Neural progenitor cell (in vitro differentiated cells): ENCODE data around the gene GGTLC2. TPM values are rescaled to one million over a fixed set of nuclear protein-coding genes. Genes with fewer than 3 reads are reported as not detected.
"Not testable (repeated sequence)": the region's sequence is repeated elsewhere in the genome, so short reads cannot be mapped to it uniquely, and the experiment has no call there.

Experiments used
- DNase-seq: peaks from one replicate; pipeline ENCODE4 v3.0.0-alpha.2; 2016; ENCODE audit warnings: low spot score
- H2AFZ ChIP-seq: fragments of 200-600 bp; sonication (generic); replicated peaks from 2 replicates; pipeline ENCODE4 v1.6.1; 2016; ENCODE audit warnings: antibody characterized with exemption
- H3F3A ChIP-seq: fragments of 200-600 bp; sonication (generic); 2 replicates; pipeline ENCODE4 v1.6.1; 2016; ENCODE audit warnings: antibody characterized with exemption, low read depth
- H3K27ac ChIP-seq: fragments of 200-600 bp; sonication (generic); 2 replicates; pipeline ENCODE4 v1.5.1; 2016; ENCODE audit warnings: mild to moderate bottlenecking
- H3K27me3 ChIP-seq: fragments of 200-600 bp; sonication (generic); 2 replicates; pipeline ENCODE4 v1.6.1; 2016; ENCODE audit warnings: mild to moderate bottlenecking, moderate library complexity
- H3K36me3 ChIP-seq: fragments of 200-600 bp; sonication (generic); 2 replicates; pipeline ENCODE4 v1.5.1; 2016
- H3K4me1 ChIP-seq: fragments of 200-600 bp; sonication (generic); 2 replicates; pipeline ENCODE4 v1.6.1; 2016; ENCODE audit warnings: mixed run types
- H3K4me2 ChIP-seq: fragments of 200-600 bp; sonication (generic); 2 replicates; pipeline ENCODE4 v1.6.1; 2016
- H3K4me3 ChIP-seq: fragments of 200-600 bp; sonication (generic); 2 replicates; pipeline ENCODE4 v1.5.1; 2016
- H3K79me2 ChIP-seq: fragments of 200-600 bp; sonication (generic); 2 replicates; pipeline ENCODE4 v1.6.1; 2016; ENCODE audit warnings: low read depth
- H3K9ac ChIP-seq: fragments of 200-600 bp; sonication (generic); 2 replicates; pipeline ENCODE4 v1.6.1; 2016
- H3K9me3 ChIP-seq: fragments of 200-600 bp; sonication (generic); 2 replicates; pipeline ENCODE4 v1.5.1; 2016; ENCODE audit warnings: low read depth
- H4K20me1 ChIP-seq: fragments of 200-600 bp; sonication (generic); 2 replicates; pipeline ENCODE4 v1.6.1; 2016; ENCODE audit warnings: low read depth
- H3K27ac Mint-ChIP-seq: 3 replicates; pipeline ENCODE4 v1.8.0; 2021; ENCODE audit warnings: mixed read lengths
- H3K27me3 Mint-ChIP-seq: 2 replicates; pipeline ENCODE4 v1.8.0; 2022; ENCODE audit warnings: low read depth, mild to moderate bottlenecking, inconsistent platforms, moderate library complexity, mixed read lengths; ENCODE audit not compliant: insufficient read depth
- H3K36me3 Mint-ChIP-seq: 3 replicates; pipeline ENCODE4 v1.8.0; 2021; ENCODE audit warnings: mixed read lengths
- H3K4me1 Mint-ChIP-seq: 3 replicates; pipeline ENCODE4 v1.8.0; 2021; ENCODE audit warnings: mixed read lengths
- H3K4me3 Mint-ChIP-seq: 3 replicates; pipeline ENCODE4 v1.8.0; 2021; ENCODE audit warnings: mild to moderate bottlenecking, moderate library complexity, mixed read lengths
- H3K9me3 Mint-ChIP-seq: 3 replicates; pipeline ENCODE4 v1.8.0; 2020; ENCODE audit warnings: mixed read lengths
- EZH2 ChIP-seq: fragments of 200-600 bp; sonication (generic); IDR thresholded peaks from 2 replicates; pipeline ENCODE4 v1.6.1; 2017; ENCODE audit warnings: antibody characterized with exemption, mild to moderate bottlenecking, moderate library complexity
- EZH2phosphoT487 ChIP-seq: fragments of 200-600 bp; sonication (generic); IDR thresholded peaks from 2 replicates; pipeline ENCODE4 v1.6.1; 2017; ENCODE audit warnings: antibody characterized with exemption
- total RNA-seq: library from RNA; depleted of rRNA; stranded (reverse); fragments of >200 nt; gene quantifications from 2 replicates; pipeline ENCODE4 v1.2.3, GENCODE V29; 2015; ENCODE audit warnings: low replicate concordance
- TF ChIP-seq, protein P1 (sequence below): fragments of 200-600 bp; sonication (generic); IDR thresholded peaks from 2 replicates; pipeline ENCODE4 v1.5.1; 2017; ENCODE audit warnings: antibody characterized with exemption, mild to moderate bottlenecking

Gene GGTLC2
- total RNA-seq, 1 donor from 2014 or later, result not detected

DNA sequence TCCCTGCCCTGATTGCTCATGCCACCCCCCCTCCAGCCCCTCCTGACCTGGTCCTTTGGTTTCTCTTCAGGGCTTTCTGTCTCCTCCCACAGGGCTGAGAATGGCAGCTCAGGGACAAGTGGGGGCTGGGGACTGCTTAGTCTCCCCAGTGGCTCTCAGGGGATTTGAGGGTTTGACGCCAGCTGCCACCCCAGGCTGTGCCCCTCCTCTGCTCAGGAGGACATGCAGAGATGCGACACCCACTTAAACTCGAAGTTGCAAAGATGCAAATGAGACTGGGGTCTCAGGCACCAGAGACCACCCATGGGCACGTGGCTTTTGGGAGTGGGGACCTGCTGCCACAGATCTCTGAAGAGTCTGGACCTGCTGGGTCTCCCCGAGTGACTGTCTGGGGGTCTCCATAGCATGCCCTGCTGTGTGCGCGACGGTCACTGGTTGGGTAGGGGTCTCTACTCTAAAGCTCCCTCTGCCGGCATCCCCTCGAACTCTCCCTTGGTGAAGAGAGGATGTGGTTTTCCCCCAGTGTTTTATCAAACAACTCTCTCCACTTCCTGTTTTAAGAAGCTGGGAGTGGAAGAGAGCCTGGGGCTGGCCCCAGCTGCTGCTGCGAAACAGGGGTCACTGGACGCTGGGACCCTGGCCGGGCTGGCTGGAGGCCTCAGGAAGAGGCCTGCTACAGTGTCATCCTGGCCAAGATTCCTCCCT is 9.4 kb downstream of the GGTLC2 start:
- not testable (repeated sequence) for H3K36me3 Mint-ChIP-seq, H3K79me2 ChIP-seq, H3K27ac ChIP-seq, H3K4me1 ChIP-seq, DNase-seq, H3K9ac ChIP-seq, H3F3A ChIP-seq, H3K36me3 ChIP-seq, H2AFZ ChIP-seq, H3K4me3 Mint-ChIP-seq, H3K9me3 Mint-ChIP-seq, H3K27me3 Mint-ChIP-seq, H3K9me3 ChIP-seq, H3K27ac Mint-ChIP-seq, H3K4me3 ChIP-seq, H3K4me2 ChIP-seq, H4K20me1 ChIP-seq
- TF ChIP-seq, protein P1, sequence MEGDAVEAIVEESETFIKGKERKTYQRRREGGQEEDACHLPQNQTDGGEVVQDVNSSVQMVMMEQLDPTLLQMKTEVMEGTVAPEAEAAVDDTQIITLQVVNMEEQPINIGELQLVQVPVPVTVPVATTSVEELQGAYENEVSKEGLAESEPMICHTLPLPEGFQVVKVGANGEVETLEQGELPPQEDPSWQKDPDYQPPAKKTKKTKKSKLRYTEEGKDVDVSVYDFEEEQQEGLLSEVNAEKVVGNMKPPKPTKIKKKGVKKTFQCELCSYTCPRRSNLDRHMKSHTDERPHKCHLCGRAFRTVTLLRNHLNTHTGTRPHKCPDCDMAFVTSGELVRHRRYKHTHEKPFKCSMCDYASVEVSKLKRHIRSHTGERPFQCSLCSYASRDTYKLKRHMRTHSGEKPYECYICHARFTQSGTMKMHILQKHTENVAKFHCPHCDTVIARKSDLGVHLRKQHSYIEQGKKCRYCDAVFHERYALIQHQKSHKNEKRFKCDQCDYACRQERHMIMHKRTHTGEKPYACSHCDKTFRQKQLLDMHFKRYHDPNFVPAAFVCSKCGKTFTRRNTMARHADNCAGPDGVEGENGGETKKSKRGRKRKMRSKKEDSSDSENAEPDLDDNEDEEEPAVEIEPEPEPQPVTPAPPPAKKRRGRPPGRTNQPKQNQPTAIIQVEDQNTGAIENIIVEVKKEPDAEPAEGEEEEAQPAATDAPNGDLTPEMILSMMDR, result peak; percentile 8
- peaks cover 28% of the 10 kb centered on the region for H3K27me3 ChIP-seq
- peaks cover 13% of the 10 kb centered on the region for H3K4me1 Mint-ChIP-seq

DNA sequence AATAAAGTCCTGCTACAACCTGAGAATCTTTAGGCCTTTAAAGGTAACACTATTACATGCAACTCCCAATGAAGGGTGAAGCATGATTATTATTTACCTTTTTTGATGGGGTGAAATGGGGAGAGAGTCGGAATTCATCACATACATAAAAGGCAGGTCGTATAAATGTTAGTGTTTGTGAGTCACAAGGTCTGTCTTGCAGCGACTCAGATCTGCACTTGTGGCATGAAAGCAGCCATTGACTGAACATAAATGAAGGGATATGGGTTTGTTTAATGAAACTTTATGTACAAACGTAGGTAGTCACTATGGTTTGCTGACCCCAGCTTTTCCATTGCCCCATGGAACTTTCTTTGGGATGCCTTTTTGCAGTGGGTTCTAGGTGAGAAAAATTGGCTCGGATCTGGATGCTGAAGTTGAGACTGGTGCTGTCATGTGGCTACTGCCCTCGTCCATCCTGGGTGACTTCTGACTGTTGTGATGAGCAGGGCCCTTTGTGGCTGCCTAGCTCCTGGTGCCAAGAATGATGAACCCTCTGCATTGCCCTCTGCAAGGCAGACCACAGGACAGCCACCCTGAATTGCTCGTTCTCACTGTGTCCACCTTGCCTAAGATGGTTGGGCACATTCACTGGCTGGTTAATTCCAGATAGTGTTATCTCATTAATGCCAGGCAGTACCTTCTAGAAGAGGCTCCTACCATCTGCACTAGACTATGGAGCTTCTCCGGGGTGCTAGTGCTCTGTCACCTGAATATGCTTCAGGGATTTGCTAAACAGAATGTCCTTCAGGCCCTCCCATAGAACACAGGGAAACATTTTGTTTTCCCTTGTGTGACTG is 11.3 kb downstream of the GGTLC2 start:
- Mint-ChIP-seq H3K4me1 (peaks cover 13% of the 10 kb centered on the region), H3K27me3 (peaks cover 11% of the 10 kb centered on the region), H3K9me3 (no peaks in the 10 kb centered on the region), H3K27ac (peak overlapping the region; percentile 53), H3K4me3 (no peak overlapping the region), H3K36me3 (no peaks in the 10 kb centered on the region)
- TF ChIP-seq, protein P1, result no peak
- TF ChIP-seq EZH2phosphoT487 (no peak), EZH2 (no peak)
- Histone ChIP-seq H2AFZ (no peak overlapping the region), H3K27me3 (peaks cover 47% of the 10 kb centered on the region), H3K27ac (no peak overlapping the region), H3K4me2 (no peak overlapping the region), H3K9ac (no peak overlapping the region), H3K4me1 (peaks cover 3% of the 10 kb centered on the region), H3K36me3 (no peaks in the 10 kb centered on the region), H3K4me3 (no peak overlapping the region), H3K79me2 (no peaks in the 10 kb centered on the region), H4K20me1 (no peaks in the 10 kb centered on the region), H3F3A (peaks cover 8% of the 10 kb centered on the region), H3K9me3 (no peaks in the 10 kb centered on the region)
- no peak for DNase-seq

DNA sequence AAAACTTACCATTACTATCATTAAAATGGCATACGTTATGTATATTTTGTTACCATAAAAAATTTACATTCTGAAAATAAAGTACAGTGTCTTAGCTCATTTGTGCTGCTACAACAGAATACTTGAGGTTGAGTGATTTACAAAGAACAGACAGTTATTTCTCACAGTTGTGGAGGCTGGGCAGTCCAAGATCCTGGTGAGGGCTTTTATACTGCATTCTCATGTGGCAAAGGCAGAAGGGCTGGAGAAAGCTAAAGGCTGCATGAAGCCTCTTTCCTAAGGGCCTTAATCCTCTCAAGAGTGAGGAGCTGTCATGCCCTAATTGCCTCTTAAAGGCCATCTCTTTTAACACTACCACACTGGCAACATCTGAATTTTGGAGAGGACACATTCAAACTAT is 13.3 kb downstream of the GGTLC2 start:
- Histone ChIP-seq H3K79me2 (no peaks in the 10 kb centered on the region), H3K4me1 (peaks cover 3% of the 10 kb centered on the region), H3K4me2 (no peak overlapping the region), H2AFZ (no peak overlapping the region), H3K4me3 (no peak overlapping the region), H3K9me3 (no peaks in the 10 kb centered on the region), H3K27ac (no peak overlapping the region), H3K27me3 (peaks cover 67% of the 10 kb centered on the region), H3K9ac (no peak overlapping the region), H3K36me3 (no peaks in the 10 kb centered on the region), H4K20me1 (no peaks in the 10 kb centered on the region), H3F3A (peaks cover 8% of the 10 kb centered on the region)
- peaks cover 3% of the 10 kb centered on the region for H3K4me1 Mint-ChIP-seq
- H3K36me3 Mint-ChIP-seq, result no peaks in the 10 kb centered on the region
- H3K27me3 Mint-ChIP-seq, result peaks cover 14% of the 10 kb centered on the region
- H3K27ac Mint-ChIP-seq, result no peak overlapping the region
- H3K4me3 Mint-ChIP-seq, result no peak overlapping the region
- TF ChIP-seq EZH2 (no peak), EZH2phosphoT487 (no peak)
- TF ChIP-seq, protein P1, result no peak
- no peaks in the 10 kb centered on the region for H3K9me3 Mint-ChIP-seq
- no peak for DNase-seq
